ENCODE measurements around the gene NRG3.

The NRG3 gene

DNA sequence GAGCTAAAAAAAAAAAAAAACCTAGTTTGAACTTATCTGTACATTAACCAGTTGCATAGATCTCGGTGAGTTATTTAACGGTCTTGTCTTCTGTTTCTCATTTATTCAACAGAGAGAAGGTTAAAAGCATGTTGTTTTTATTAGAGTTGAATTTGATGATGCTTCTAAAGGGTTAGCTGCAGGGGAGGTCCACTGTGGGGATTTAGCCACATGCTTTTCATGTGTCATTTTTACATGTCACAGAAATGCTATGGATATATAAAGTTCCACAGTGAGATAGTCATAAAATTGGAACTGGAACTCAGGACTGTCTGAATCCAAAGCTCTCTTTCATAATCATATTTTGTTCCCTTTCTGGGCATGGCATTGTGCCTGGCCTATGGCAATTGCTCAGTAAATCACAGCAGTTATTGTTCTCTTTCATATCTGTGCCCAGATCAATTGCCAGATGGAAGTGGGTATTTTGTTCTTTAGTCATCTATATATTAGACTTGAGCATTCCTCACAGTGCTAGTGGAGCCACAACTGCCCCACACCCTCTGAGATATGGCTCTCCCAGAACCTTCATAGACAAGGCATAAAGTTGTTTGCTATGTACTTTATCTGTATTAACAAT, 578.8 kb downstream of the NRG3 start:
- in situ Hi-C loops (cut with MboI; ENCODE audit: low pct_unique_long_range_greater_than_20kb, low sequenced_read_pairs, unreplicated experiment) = no loop called here
- DNase-seq (ENCODE audit: low spot score) = no peak
- TF ChIP-seq, protein P1, sequence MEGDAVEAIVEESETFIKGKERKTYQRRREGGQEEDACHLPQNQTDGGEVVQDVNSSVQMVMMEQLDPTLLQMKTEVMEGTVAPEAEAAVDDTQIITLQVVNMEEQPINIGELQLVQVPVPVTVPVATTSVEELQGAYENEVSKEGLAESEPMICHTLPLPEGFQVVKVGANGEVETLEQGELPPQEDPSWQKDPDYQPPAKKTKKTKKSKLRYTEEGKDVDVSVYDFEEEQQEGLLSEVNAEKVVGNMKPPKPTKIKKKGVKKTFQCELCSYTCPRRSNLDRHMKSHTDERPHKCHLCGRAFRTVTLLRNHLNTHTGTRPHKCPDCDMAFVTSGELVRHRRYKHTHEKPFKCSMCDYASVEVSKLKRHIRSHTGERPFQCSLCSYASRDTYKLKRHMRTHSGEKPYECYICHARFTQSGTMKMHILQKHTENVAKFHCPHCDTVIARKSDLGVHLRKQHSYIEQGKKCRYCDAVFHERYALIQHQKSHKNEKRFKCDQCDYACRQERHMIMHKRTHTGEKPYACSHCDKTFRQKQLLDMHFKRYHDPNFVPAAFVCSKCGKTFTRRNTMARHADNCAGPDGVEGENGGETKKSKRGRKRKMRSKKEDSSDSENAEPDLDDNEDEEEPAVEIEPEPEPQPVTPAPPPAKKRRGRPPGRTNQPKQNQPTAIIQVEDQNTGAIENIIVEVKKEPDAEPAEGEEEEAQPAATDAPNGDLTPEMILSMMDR (IDR thresholded peaks at IDR 0.05; ENCODE audit: extremely low read depth, insufficient read depth, missing control alignments) = no peak

DNA sequence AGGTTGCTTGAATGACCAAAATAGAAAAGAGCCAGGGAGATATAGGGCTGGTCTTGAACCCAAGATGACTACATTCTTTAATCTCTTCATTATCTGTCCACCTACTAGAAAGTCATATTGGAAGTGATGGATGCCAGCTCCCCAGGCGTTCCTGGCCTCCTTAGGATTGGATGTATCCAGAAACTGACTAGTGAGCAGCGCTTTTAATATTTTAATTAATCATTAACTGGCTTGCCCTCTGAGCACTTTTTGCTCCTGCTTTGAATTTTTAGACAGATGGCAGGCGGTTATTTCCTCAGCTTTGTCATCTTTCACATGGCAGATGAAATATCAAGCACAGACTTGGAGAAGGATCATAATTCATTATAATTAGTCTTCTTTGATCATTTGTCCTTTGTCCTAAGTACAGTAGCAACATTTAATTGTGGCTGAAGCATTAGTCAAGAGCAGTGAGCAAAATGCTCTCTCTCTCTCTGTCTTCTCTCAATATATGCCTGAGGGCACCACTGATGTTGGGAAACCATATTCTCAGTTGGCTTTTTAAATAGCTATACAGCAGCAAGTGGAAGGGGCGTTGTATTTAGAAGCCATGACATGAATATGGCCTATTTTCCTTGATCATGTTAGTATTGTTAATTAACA, 588.0 kb downstream of the NRG3 start:
- DNase-seq (ENCODE audit: low spot score) = no peak
- in situ Hi-C loops (cut with MboI; ENCODE audit: low pct_unique_long_range_greater_than_20kb, low sequenced_read_pairs, unreplicated experiment) = no loop called here

DNA sequence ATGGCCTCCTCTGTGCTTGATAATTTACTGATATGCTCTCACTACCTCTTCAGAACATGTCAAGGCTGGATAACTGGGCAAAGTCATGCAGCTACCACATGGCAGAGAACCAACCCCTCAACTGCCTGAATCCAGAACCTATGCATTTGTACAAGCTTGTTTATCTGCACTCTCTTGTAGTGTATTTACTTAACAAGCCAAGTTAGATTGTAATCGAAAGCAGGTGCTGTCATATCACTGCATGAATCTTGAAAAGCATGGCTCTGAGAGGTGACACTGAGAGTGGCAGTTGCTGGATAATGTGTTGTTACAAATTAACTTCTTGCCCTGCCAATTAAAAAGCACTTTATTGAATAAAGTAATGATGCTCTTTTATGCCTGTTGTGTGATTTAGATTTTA, 588.6 kb downstream of the NRG3 start:
- in situ Hi-C loops (cut with MboI; ENCODE audit: low pct_unique_long_range_greater_than_20kb, low sequenced_read_pairs, unreplicated experiment) = no loop called here
- no peak for DNase-seq (ENCODE audit: low spot score)
- TF ChIP-seq, protein P1 (IDR thresholded peaks at IDR 0.05; ENCODE audit: extremely low read depth, insufficient read depth, missing control alignments) = no peak

More for the DNA sequence above, 588.0 kb downstream of the NRG3 start:
- TF ChIP-seq, protein P1 (IDR thresholded peaks at IDR 0.05; ENCODE audit: extremely low read depth, insufficient read depth, missing control alignments) = no peak

DNA sequence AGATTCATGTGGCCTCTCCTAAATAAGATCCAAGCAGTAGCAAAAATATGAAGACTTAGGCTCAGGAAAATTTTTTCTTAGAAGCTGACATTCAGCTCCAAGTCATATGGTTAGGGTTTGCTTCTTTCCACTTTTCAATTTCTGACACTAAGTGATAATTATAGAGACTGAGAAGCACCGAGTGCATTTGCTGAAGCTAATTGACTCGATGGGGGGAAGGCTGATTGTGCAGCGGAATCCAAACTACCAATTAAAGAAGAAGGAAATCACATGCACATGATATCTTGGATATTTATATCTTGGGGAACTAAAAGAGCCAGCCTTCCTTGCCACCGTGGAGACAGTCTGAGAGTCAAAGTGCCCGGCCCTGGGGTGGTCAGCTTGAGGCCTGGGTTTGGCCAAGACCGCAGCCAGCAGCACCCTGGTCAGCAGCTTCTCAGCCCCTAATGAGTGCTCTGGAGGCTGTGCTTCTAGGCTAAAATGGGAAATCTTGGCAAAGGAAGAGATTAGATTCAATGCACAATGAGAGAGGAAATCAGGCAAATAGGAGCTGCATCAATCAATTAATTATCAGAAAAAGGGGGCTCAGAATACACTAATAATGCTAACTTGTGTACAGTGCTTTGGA, 589.3 kb downstream of the NRG3 start:
- TF ChIP-seq, protein P1 (IDR thresholded peaks at IDR 0.05; ENCODE audit: extremely low read depth, insufficient read depth, missing control alignments) = no peak
- DNase-seq (ENCODE audit: low spot score) = no peak
- in situ Hi-C loops (cut with MboI; ENCODE audit: low pct_unique_long_range_greater_than_20kb, low sequenced_read_pairs, unreplicated experiment) = no loop called here

DNA sequence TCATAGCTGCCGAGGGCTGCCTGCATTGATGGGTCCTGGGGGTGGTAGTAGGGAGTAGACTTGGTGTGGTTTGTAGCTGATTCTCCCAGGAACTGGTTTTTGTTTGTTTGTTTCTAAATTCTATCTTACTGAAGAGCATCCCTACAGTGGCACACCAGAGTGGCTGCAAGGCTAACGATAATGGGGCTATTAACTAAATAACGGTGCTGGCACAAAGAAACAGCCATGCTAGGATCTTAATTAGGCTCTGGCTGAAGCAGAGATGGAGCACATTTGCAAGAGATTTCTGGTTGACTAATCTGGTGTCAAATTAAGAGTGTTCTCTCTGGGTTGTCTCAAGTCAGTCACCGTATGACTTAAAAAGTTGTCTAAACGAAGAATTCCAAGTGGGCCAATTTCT, 590.0 kb downstream of the NRG3 start:
- no peak for DNase-seq (ENCODE audit: low spot score)
- in situ Hi-C loops (cut with MboI; ENCODE audit: low pct_unique_long_range_greater_than_20kb, low sequenced_read_pairs, unreplicated experiment) = no loop called here
- TF ChIP-seq, protein P1 (IDR thresholded peaks at IDR 0.05; ENCODE audit: extremely low read depth, insufficient read depth, missing control alignments) = no peak

DNA sequence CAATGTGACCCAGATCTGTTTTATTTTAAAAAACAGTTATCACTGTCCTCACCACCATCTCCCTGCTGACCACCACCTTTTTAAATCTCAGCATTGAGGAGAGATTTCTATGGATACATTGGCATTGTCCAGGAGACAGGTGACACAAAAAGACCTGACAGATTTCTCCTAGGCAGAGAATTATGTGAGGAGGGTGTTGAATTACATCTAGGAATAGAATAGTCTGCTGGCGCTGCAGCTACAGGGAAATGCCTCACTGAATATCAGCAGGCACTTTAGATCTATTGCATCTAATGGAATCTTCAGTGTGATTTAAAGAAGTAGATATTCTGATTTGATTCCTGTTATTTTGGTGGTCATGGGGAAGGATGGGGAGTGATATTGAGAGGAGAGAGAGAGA, 593.5 kb downstream of the NRG3 start:
- no peak for DNase-seq (ENCODE audit: low spot score)
- in situ Hi-C loops (cut with MboI; ENCODE audit: low pct_unique_long_range_greater_than_20kb, low sequenced_read_pairs, unreplicated experiment) = no loop called here
- TF ChIP-seq, protein P1 (IDR thresholded peaks at IDR 0.05; ENCODE audit: extremely low read depth, insufficient read depth, missing control alignments) = no peak

Data from GM13977 (cell line).